Naive thymus-derived CD4-positive, alpha-beta T cell (primary cell): ENCODE data around the gene MYCBP2. TPM values are rescaled to one million over a fixed set of nuclear protein-coding genes. Genes with fewer than 3 reads are reported as not detected.

Experiments used
- ATAC-seq: fragments of 150-1000 bp; cut with Tn5 transposase; 2 replicates; pipeline ENCODE4 v1.10.0; 2021; ENCODE audit warnings: mild to moderate bottlenecking, moderate library complexity
- CTCF ChIA-PET: fragments of 350-600 bp; sonication (Branson Sonifier 250); formaldehyde crosslinking; loops from one replicate; lab custom pipeline; 2021; ENCODE audit warnings: antibody characterized with exemption; lab: Charles Lee
- POLR2A ChIA-PET: fragments of 350-600 bp; sonication (Branson Sonifier 250); formaldehyde crosslinking; loops from one replicate; lab custom pipeline; 2021; ENCODE audit warnings: antibody characterized with exemption, inconsistent platforms; lab: Charles Lee
- DNase-seq, 9 donors: peaks; one replicate each; pipeline versions ENCODE4 v3.0.0 to v3.0.0-alpha.2; 2020 to 2022; ENCODE audit warnings: mixed read lengths in 1 of 9
- H3K27ac ChIP-seq: one replicate; pipeline ENCODE4 v1.7.0; 2013; ENCODE audit warnings: mild to moderate bottlenecking, low read depth, low read length, moderate library complexity
- H3K27me3 ChIP-seq, 2 donors: one replicate each; pipeline ENCODE4 v1.7.0; 2013; ENCODE audit warnings: low read length in 2 of 2, mild to moderate bottlenecking in 2 of 2, moderate library complexity in 2 of 2; ENCODE audit not compliant: control insufficient read depth in 2 of 2, insufficient read depth in 2 of 2
- H3K36me3 ChIP-seq, 3 experiments: 1 replicate in 2 of 3; 2 replicates in 1 of 3; pipeline ENCODE4 v1.7.0; 2013; ENCODE audit warnings: low read length in 3 of 3, mild to moderate bottlenecking in 3 of 3, moderate library complexity in 1 of 3; ENCODE audit not compliant: insufficient read depth in 3 of 3, control insufficient read depth in 2 of 3
- H3K4me1 ChIP-seq, 2 donors: one replicate each; pipeline ENCODE4 v1.7.0; 2013; ENCODE audit warnings: low read length in 2 of 2, mild to moderate bottlenecking in 2 of 2, moderate library complexity in 1 of 2; ENCODE audit not compliant: control insufficient read depth in 2 of 2, insufficient read depth in 2 of 2
- H3K4me3 ChIP-seq: 2 replicates; pipeline ENCODE4 v1.7.0; 2013; ENCODE audit warnings: mild to moderate bottlenecking, low read length
- H3K9me3 ChIP-seq, 3 experiments: 1 replicate in 2 of 3; 2 replicates in 1 of 3; pipeline ENCODE4 v1.7.0; 2013; ENCODE audit warnings: low read length in 3 of 3; ENCODE audit not compliant: control insufficient read depth in 2 of 3
- H3K27ac Mint-ChIP-seq, 9 donors: one replicate each; pipeline ENCODE4 v1.8.0; 2020 to 2022; ENCODE audit warnings: mixed read lengths in 9 of 9, mild to moderate bottlenecking in 8 of 9, moderate library complexity in 5 of 9, inconsistent platforms in 2 of 9
- H3K27me3 Mint-ChIP-seq, 5 donors: one replicate each; pipeline ENCODE4 v1.8.0; 2021 to 2022; ENCODE audit warnings: mixed read lengths in 5 of 5, mild to moderate bottlenecking in 1 of 5
- H3K36me3 Mint-ChIP-seq, 5 donors: one replicate each; pipeline ENCODE4 v1.8.0; 2020 to 2022; ENCODE audit warnings: mixed read lengths in 5 of 5, mild to moderate bottlenecking in 3 of 5, inconsistent platforms in 1 of 5
- H3K4me1 Mint-ChIP-seq, 7 donors: one replicate each; pipeline ENCODE4 v1.8.0; 2020 to 2022; ENCODE audit warnings: mixed read lengths in 7 of 7, mild to moderate bottlenecking in 3 of 7, inconsistent platforms in 1 of 7
- H3K4me3 Mint-ChIP-seq, 10 donors: one replicate each; pipeline ENCODE4 v1.8.0; 2020 to 2022; ENCODE audit warnings: mild to moderate bottlenecking in 10 of 10, mixed read lengths in 10 of 10, moderate library complexity in 6 of 10, inconsistent platforms in 2 of 10
- H3K9me3 Mint-ChIP-seq, 11 donors: one replicate each; pipeline ENCODE4 v1.8.0; 2020 to 2022; ENCODE audit warnings: mixed read lengths in 11 of 11, mild to moderate bottlenecking in 4 of 11, inconsistent platforms in 1 of 11, moderate library complexity in 1 of 11
- intact Hi-C, 2 donors: fragments of 100-400 bp; cut with micrococcal nuclease; formaldehyde crosslinking; loops; one replicate each; pipeline ENCODE4 v1.15.1; 2023
- polyA plus RNA-seq, 2 donors: library from polyadenylated mRNA; unstranded; fragments of 300-500 nt; fragmentation: Illumina TruSeq; gene quantifications; one replicate each; pipeline ENCODE4 v1.2.3, GENCODE V29; 2021
- total RNA-seq, 6 experiments: library from RNA in 5 of 6; stranded (reverse) in 5 of 6; gene quantifications; 1 replicate in 5 of 6; 2 replicates in 1 of 6; pipeline ENCODE4 v1.2.3 and lab custom pipeline; 2021 to 2026

Gene MYCBP2
- total and polyA plus RNA-seq, 7 experiments from 2014 or later: 38.8 to 216 (median 162) TPM

GRCh38 chr13:77099415-77099814, 227.5 kb downstream of the MYCBP2 start:
- Mint-ChIP-seq H3K36me3 (peaks cover 5 to 56% (median 49%) of the 10 kb centered on the region in 5 donors), H3K27me3 (no peaks in the 10 kb centered on the region), H3K9me3 (no peaks in the 10 kb centered on the region), H3K4me1 (peaks cover 0 to 4% (median 0%) of the 10 kb centered on the region in 7 donors), H3K4me3 (no peak overlapping the region), H3K27ac (peak overlapping the region in 1 of 9 donors; percentile 63)
- ChIA-PET CTCF (no interaction called here), POLR2A (no interaction called here)
- no peaks in the 10 kb centered on the region for H3K9me3 ChIP-seq
- H3K27me3 ChIP-seq: no peaks in the 10 kb centered on the region
- H3K4me1 ChIP-seq: no peaks in the 10 kb centered on the region
- intact Hi-C loops: no loop called here
- no peak for ATAC-seq
- no peak overlapping the region for H3K4me3 ChIP-seq
- H3K27ac ChIP-seq: no peak overlapping the region
- H3K36me3 ChIP-seq: peaks cover 3 to 31% (median 15%) of the 10 kb centered on the region in 3 experiments
- no peak for DNase-seq

- Histone ChIP-seq H3K4me1 (no peaks in the 10 kb centered on the region), H3K27me3 (no peaks in the 10 kb centered on the region), H3K27ac (no peak overlapping the region), H3K4me3 (no peak overlapping the region), H3K9me3 (no peaks in the 10 kb centered on the region), H3K36me3 (peaks cover 3 to 60% (median 19%) of the 10 kb centered on the region in 3 experiments)
- ChIA-PET CTCF (no interaction called here), POLR2A (interaction anchor here (1.0 kb wide), 1 partner anchor 98 kb away, joined by 4 read pairs; no protein-coding TSS in a partner anchor)
- Mint-ChIP-seq H3K4me1 (no peaks in the 10 kb centered on the region), H3K27ac (no peak overlapping the region), H3K4me3 (no peak overlapping the region), H3K27me3 (no peaks in the 10 kb centered on the region), H3K36me3 (peaks cover 15 to 88% (median 59%) of the 10 kb centered on the region in 5 donors), H3K9me3 (no peaks in the 10 kb centered on the region)
- ATAC-seq: no peak
- intact Hi-C loops: no loop called here
- no peak for DNase-seq
Observed at GRCh38 chr13:77095288-77095687, 231.6 kb downstream of the MYCBP2 start.

GRCh38 chr13:77094773-77095172, 232.1 kb downstream of the MYCBP2 start:
- no peak overlapping the region for H3K4me3 Mint-ChIP-seq
- ATAC-seq (no peak), DNase-seq (no peak)
- Histone ChIP-seq H3K4me3 (no peak overlapping the region), H3K9me3 (no peaks in the 10 kb centered on the region), H3K4me1 (no peaks in the 10 kb centered on the region), H3K27ac (no peak overlapping the region), H3K27me3 (no peaks in the 10 kb centered on the region), H3K36me3 (peaks cover 3 to 60% (median 19%) of the 10 kb centered on the region in 3 experiments)
- intact Hi-C loops: loop anchor here in 1 of 2 donors (5.0 kb wide), 1 partner anchor 37 kb away; no protein-coding TSS in a partner anchor
- CTCF ChIA-PET: no interaction called here
- H3K27me3 Mint-ChIP-seq: no peaks in the 10 kb centered on the region
- H3K36me3 Mint-ChIP-seq: peaks cover 15 to 88% (median 59%) of the 10 kb centered on the region in 5 donors
- H3K9me3 Mint-ChIP-seq: no peaks in the 10 kb centered on the region
- H3K4me1 Mint-ChIP-seq: no peaks in the 10 kb centered on the region
- POLR2A ChIA-PET: interaction anchor here (1.0 kb wide), 1 partner anchor 97 kb away, joined by 4 read pairs; no protein-coding TSS in a partner anchor
- peak overlapping the region in 1 of 9 donors; percentile 27 for H3K27ac Mint-ChIP-seq

GRCh38 chr13:77093735-77094134, 233.2 kb downstream of the MYCBP2 start:
- peaks cover 3 to 59% (median 19%) of the 10 kb centered on the region in 3 experiments for H3K36me3 ChIP-seq
- CTCF ChIA-PET: no interaction called here
- H3K4me3 Mint-ChIP-seq: no peak overlapping the region

GRCh38 chr13:77084755-77085154, 242.1 kb downstream of the MYCBP2 start:
- ChIA-PET CTCF (no interaction called here), POLR2A (no interaction called here)
- H3K36me3 Mint-ChIP-seq: peaks cover 11 to 67% (median 49%) of the 10 kb centered on the region in 5 donors
- H3K36me3 ChIP-seq: peaks cover 13 to 63% (median 31%) of the 10 kb centered on the region in 3 experiments
- no peak overlapping the region for H3K4me3 ChIP-seq
- peak overlapping the region in 3 of 9 donors; percentile 32 to 80 (median 53) for H3K27ac Mint-ChIP-seq
- peaks cover 0 to 7% (median 0%) of the 10 kb centered on the region in 11 donors for H3K9me3 Mint-ChIP-seq
- ATAC-seq (no peak), DNase-seq (no peak)
- H3K4me1 ChIP-seq: no peaks in the 10 kb centered on the region
- intact Hi-C loops: loop anchor here in 1 of 2 donors (5.0 kb wide), 1 partner anchor 393 kb away; no protein-coding TSS in a partner anchor
- H3K9me3 ChIP-seq: no peaks in the 10 kb centered on the region
- H3K27me3 ChIP-seq: no peaks in the 10 kb centered on the region
- no peak overlapping the region for H3K4me3 Mint-ChIP-seq
- no peak overlapping the region for H3K27ac ChIP-seq
- no peaks in the 10 kb centered on the region for H3K27me3 Mint-ChIP-seq
- H3K4me1 Mint-ChIP-seq: peaks cover 0 to 13% (median 6%) of the 10 kb centered on the region in 7 donors

More at GRCh38 chr13:77093735-77094134, 233.2 kb downstream of the MYCBP2 start:
- no peak overlapping the region for H3K27ac Mint-ChIP-seq
- H3K36me3 Mint-ChIP-seq: peaks cover 15 to 83% (median 57%) of the 10 kb centered on the region in 5 donors
- no peak for ATAC-seq
- H3K4me1 Mint-ChIP-seq: no peaks in the 10 kb centered on the region
- H3K27me3 Mint-ChIP-seq: no peaks in the 10 kb centered on the region
- no peaks in the 10 kb centered on the region for H3K9me3 Mint-ChIP-seq
- H3K27me3 ChIP-seq: no peaks in the 10 kb centered on the region
- no peak overlapping the region for H3K4me3 ChIP-seq
- POLR2A ChIA-PET: no interaction called here
- intact Hi-C loops: loop anchor here in 1 of 2 donors (5.0 kb wide), 1 partner anchor 36 kb away; no protein-coding TSS in a partner anchor
- no peaks in the 10 kb centered on the region for H3K4me1 ChIP-seq
- no peaks in the 10 kb centered on the region for H3K9me3 ChIP-seq
- no peak overlapping the region for H3K27ac ChIP-seq
- no peak for DNase-seq

GRCh38 chr13:77079902-77080413, 246.9 kb downstream of the MYCBP2 start:
- H3K4me3 Mint-ChIP-seq: no peak overlapping the region
- H3K4me1 ChIP-seq: no peaks in the 10 kb centered on the region
- H3K36me3 ChIP-seq: peaks cover 17 to 71% (median 32%) of the 10 kb centered on the region in 3 experiments
- ChIA-PET POLR2A (no interaction called here), CTCF (no interaction called here)
- no peaks in the 10 kb centered on the region for H3K27me3 Mint-ChIP-seq
- H3K9me3 ChIP-seq: no peaks in the 10 kb centered on the region
- no peaks in the 10 kb centered on the region for H3K9me3 Mint-ChIP-seq
- H3K27me3 ChIP-seq: no peaks in the 10 kb centered on the region
- no peak overlapping the region for H3K27ac ChIP-seq
- ATAC-seq (no peak), DNase-seq (no peak)
- H3K27ac Mint-ChIP-seq: peak overlapping the region in 1 of 9 donors; percentile 7
- H3K4me3 ChIP-seq: no peak overlapping the region
- peaks cover 0 to 12% (median 3%) of the 10 kb centered on the region in 7 donors for H3K4me1 Mint-ChIP-seq
- H3K36me3 Mint-ChIP-seq: peaks cover 25 to 75% (median 49%) of the 10 kb centered on the region in 5 donors
- intact Hi-C loops: loop anchor here in 1 of 2 donors (5.0 kb wide), 1 partner anchor 397 kb away; no protein-coding TSS in a partner anchor
